DOHH2 (cell line): ENCODE measurements around the gene ACAD11.

Experiments used
- EZH2phosphoT487 ChIP-seq: fragments of 200-600 bp; sonication (generic); IDR thresholded peaks from 2 replicates; pipeline ENCODE4 v1.6.1; 2017; ENCODE audit warnings: borderline replicate concordance, mild to moderate bottlenecking, antibody characterized with exemption, low read length, moderate library complexity, mixed read lengths
- TF ChIP-seq, protein P1 (sequence below): fragments of 200-600 bp; sonication (generic); IDR thresholded peaks from one replicate; pipeline ENCODE4 v1.5.1; 2014; ENCODE audit warnings: antibody characterized with exemption, mild to moderate bottlenecking, low read depth, low read length; ENCODE audit not compliant: poor library complexity, severe bottlenecking

DNA sequence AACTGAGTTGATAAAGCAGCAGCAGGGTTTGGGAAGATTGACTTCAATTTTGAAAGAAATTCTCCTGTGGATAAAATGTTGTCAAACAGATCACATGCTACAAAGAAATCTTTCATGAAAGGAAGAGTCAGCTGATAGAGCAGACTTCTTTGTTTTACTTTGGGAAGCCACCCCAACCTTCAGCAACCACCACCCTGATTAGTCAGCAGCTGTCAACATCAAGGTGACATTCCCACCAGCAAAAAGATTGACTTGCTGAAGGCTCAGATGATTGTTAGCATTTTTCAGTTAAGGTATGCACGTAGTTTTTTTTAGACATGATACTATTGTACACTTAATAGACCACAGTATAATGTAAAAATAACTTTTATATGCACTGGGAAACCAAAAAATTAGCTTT, 150.1 kb downstream of the ACAD11 start:
- TF ChIP-seq, protein P1, sequence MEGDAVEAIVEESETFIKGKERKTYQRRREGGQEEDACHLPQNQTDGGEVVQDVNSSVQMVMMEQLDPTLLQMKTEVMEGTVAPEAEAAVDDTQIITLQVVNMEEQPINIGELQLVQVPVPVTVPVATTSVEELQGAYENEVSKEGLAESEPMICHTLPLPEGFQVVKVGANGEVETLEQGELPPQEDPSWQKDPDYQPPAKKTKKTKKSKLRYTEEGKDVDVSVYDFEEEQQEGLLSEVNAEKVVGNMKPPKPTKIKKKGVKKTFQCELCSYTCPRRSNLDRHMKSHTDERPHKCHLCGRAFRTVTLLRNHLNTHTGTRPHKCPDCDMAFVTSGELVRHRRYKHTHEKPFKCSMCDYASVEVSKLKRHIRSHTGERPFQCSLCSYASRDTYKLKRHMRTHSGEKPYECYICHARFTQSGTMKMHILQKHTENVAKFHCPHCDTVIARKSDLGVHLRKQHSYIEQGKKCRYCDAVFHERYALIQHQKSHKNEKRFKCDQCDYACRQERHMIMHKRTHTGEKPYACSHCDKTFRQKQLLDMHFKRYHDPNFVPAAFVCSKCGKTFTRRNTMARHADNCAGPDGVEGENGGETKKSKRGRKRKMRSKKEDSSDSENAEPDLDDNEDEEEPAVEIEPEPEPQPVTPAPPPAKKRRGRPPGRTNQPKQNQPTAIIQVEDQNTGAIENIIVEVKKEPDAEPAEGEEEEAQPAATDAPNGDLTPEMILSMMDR = no peak
- TF ChIP-seq EZH2phosphoT487 = no peak
